ENCODE measurements around the gene ACAA2.

Gene ACAA2

DNA sequence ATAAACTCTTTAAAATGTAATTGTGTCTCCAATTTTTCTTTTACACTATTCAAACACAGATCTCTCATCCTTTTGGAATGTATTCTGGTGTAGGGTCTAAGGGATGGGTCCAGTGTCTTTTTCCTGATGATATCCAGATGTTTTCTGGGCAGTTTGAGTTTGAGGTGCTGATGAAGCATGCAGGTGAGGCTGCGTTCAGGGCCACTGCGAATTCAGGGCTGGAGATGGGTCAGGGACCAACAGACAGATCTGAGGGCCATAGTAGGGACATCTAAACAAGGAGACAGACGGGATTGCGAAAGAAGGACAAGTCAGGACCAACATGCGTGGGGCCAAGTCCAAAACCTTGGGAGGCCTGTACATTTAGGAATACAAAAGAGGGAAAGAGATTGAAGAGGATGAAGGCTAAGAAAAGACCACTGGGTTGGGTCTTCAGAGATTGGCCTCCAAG, 70.2 kb downstream of the ACAA2 start:
- TF ChIP-seq SPI1 (IDR thresholded peaks at IDR 0.05; ENCODE audit: borderline replicate concordance, low read depth): no peak
- TF ChIP-seq GABPA (IDR thresholded peaks at IDR 0.05; ENCODE audit: low read depth): no peak
- TF ChIP-seq, protein P1, sequence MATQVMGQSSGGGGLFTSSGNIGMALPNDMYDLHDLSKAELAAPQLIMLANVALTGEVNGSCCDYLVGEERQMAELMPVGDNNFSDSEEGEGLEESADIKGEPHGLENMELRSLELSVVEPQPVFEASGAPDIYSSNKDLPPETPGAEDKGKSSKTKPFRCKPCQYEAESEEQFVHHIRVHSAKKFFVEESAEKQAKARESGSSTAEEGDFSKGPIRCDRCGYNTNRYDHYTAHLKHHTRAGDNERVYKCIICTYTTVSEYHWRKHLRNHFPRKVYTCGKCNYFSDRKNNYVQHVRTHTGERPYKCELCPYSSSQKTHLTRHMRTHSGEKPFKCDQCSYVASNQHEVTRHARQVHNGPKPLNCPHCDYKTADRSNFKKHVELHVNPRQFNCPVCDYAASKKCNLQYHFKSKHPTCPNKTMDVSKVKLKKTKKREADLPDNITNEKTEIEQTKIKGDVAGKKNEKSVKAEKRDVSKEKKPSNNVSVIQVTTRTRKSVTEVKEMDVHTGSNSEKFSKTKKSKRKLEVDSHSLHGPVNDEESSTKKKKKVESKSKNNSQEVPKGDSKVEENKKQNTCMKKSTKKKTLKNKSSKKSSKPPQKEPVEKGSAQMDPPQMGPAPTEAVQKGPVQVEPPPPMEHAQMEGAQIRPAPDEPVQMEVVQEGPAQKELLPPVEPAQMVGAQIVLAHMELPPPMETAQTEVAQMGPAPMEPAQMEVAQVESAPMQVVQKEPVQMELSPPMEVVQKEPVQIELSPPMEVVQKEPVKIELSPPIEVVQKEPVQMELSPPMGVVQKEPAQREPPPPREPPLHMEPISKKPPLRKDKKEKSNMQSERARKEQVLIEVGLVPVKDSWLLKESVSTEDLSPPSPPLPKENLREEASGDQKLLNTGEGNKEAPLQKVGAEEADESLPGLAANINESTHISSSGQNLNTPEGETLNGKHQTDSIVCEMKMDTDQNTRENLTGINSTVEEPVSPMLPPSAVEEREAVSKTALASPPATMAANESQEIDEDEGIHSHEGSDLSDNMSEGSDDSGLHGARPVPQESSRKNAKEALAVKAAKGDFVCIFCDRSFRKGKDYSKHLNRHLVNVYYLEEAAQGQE (IDR thresholded peaks at IDR 0.05; ENCODE audit: insufficient replicate concordance, low read depth): no peak
- TF ChIP-seq, protein P2, sequence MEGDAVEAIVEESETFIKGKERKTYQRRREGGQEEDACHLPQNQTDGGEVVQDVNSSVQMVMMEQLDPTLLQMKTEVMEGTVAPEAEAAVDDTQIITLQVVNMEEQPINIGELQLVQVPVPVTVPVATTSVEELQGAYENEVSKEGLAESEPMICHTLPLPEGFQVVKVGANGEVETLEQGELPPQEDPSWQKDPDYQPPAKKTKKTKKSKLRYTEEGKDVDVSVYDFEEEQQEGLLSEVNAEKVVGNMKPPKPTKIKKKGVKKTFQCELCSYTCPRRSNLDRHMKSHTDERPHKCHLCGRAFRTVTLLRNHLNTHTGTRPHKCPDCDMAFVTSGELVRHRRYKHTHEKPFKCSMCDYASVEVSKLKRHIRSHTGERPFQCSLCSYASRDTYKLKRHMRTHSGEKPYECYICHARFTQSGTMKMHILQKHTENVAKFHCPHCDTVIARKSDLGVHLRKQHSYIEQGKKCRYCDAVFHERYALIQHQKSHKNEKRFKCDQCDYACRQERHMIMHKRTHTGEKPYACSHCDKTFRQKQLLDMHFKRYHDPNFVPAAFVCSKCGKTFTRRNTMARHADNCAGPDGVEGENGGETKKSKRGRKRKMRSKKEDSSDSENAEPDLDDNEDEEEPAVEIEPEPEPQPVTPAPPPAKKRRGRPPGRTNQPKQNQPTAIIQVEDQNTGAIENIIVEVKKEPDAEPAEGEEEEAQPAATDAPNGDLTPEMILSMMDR (IDR thresholded peaks at IDR 0.05; ENCODE audit: insufficient read depth, low read length): no peak
- no peak for TF ChIP-seq POLR2AphosphoS5 (IDR thresholded peaks at IDR 0.05; ENCODE audit: low read depth)
- no peak overlapping the region for H3K4me3 ChIP-seq (replicated peaks; ENCODE audit: insufficient read depth, low read length)
- peaks cover 3% of the 10 kb centered on the region for H3K27me3 ChIP-seq (ENCODE audit: insufficient read depth, poor library complexity, severe bottlenecking)
- H3K27ac ChIP-seq (replicated peaks): no peak overlapping the region
- DNase-seq (ENCODE audit: low read depth in 1 of 2, low spot score in 1 of 2): no peak

DNA sequence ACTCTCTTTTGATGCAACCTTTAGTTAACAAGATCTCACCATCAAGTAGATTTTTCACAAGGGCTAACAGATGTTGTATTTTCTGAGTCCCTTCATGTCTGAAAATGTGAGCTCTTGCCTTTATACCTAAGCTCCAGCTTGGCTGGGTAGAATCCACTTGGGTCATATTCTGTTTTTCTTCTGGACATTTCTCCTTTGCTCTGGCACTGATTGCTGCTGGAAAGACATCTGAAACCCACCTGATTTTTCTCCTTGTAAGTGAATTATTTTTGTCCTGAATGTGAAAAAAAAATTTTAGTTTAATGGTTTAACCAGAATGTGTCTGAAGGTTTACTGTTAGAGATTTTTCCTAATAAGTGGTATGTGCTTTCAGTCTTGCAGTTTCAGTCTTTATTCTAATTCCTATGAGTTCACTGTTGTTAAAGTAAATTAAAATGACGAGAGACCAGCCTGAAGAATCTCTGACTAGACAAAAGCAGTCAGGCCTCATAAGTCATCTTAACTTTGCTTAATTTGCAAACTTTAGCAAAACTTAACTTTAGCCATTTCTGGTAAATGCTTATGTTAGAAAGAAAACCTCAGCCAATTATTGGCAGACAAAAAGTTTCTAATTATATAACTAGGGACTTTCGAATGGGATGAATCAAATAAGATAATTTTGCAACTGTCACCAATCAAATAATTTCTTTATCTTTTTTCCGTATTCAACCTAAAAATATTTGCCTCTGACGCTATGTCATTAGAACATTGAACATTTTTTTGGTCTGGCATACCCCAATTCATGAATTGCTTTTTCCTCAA, 70.8 kb downstream of the ACAA2 start:
- DNase-seq (ENCODE audit: low read depth in 1 of 2, low spot score in 1 of 2): no peak
- Histone ChIP-seq H3K4me3 (replicated peaks; ENCODE audit: insufficient read depth, low read length) (no peak overlapping the region), H3K27ac (replicated peaks) (no peak overlapping the region), H3K27me3 (ENCODE audit: insufficient read depth, poor library complexity, severe bottlenecking) (peaks cover 3% of the 10 kb centered on the region)
- TF ChIP-seq, protein P2 (IDR thresholded peaks at IDR 0.05; ENCODE audit: insufficient read depth, low read length): no peak
- no peak for TF ChIP-seq POLR2AphosphoS5 (IDR thresholded peaks at IDR 0.05; ENCODE audit: low read depth)
- TF ChIP-seq, protein P1 (IDR thresholded peaks at IDR 0.05; ENCODE audit: insufficient replicate concordance, low read depth): no peak
- no peak for TF ChIP-seq GABPA (IDR thresholded peaks at IDR 0.05; ENCODE audit: low read depth)
- no peak for TF ChIP-seq SPI1 (IDR thresholded peaks at IDR 0.05; ENCODE audit: borderline replicate concordance, low read depth)

DNA sequence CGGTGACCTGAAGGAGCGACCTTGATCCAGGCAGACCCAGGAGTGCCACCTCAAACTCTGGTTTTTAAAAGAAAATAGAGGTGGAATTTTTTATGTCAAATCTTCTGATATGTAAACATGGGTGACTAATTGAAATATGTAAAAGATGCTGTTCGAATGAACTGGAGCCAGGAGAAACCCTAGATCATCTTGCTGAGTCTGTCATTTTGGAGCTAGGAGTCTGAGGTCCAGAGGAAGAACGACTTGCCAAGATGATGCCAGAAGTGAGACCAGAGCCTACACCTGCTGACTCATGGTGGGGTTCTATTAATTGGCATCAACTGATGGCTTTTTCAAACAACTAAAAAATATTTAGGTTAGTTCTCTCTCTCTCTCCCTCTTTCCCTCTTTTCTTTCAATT, 74.1 kb downstream of the ACAA2 start:
- DNase-seq (ENCODE audit: low read depth in 1 of 2, low spot score in 1 of 2): no peak
- Histone ChIP-seq H3K27ac (replicated peaks) (no peak overlapping the region), H3K27me3 (ENCODE audit: insufficient read depth, poor library complexity, severe bottlenecking) (peaks cover 1% of the 10 kb centered on the region), H3K4me3 (replicated peaks; ENCODE audit: insufficient read depth, low read length) (no peak overlapping the region)
- TF ChIP-seq, protein P1 (IDR thresholded peaks at IDR 0.05; ENCODE audit: insufficient replicate concordance, low read depth): no peak
- TF ChIP-seq, protein P2 (IDR thresholded peaks at IDR 0.05; ENCODE audit: insufficient read depth, low read length): no peak
- TF ChIP-seq SPI1 (IDR thresholded peaks at IDR 0.05; ENCODE audit: borderline replicate concordance, low read depth) (no peak), POLR2AphosphoS5 (IDR thresholded peaks at IDR 0.05; ENCODE audit: low read depth) (no peak), GABPA (IDR thresholded peaks at IDR 0.05; ENCODE audit: low read depth) (no peak)
